Ascending aorta (tissue), 2 donors: ENCODE data around the gene PRH1. TPM values are rescaled to one million over a fixed set of nuclear protein-coding genes. Genes with fewer than 3 reads are reported as not detected.

Source experiments
- DNase-seq, 2 donors: peaks; one replicate each; pipeline ENCODE4 v3.0.0-alpha.2; 2019; ENCODE audit warnings: low spot score in 2 of 2
- H3K27ac ChIP-seq, 2 donors: fragments of 200-600 bp; sonication (generic); one replicate each; pipeline ENCODE4 v1.5.1; 2016 to 2017; ENCODE audit warnings: mild to moderate bottlenecking in 1 of 2
- H3K27me3 ChIP-seq: fragments of 200-600 bp; sonication (generic); one replicate; pipeline ENCODE4 v1.5.1; 2017
- H3K36me3 ChIP-seq, 2 donors: fragments of 200-600 bp; sonication (generic); one replicate each; pipeline ENCODE4 v1.5.1; 2016
- H3K4me1 ChIP-seq, 2 donors: fragments of 200-600 bp; sonication (generic); one replicate each; pipeline ENCODE4 v1.5.1; 2016 to 2017; ENCODE audit warnings: mild to moderate bottlenecking in 1 of 2
- H3K4me3 ChIP-seq, 2 donors: fragments of 200-600 bp; sonication (generic); one replicate each; pipeline ENCODE4 v1.5.1; 2016 to 2017; ENCODE audit warnings: mild to moderate bottlenecking in 1 of 2
- H3K9me3 ChIP-seq, 2 donors: fragments of 200-600 bp; sonication (generic); one replicate each; pipeline ENCODE4 v1.5.1; 2016
- intact Hi-C: fragments of 100-400 bp; cut with DNase I; formaldehyde crosslinking; loops from one replicate; pipeline ENCODE4 v1.15.1; 2023
- total RNA-seq: library from RNA; depleted of rRNA; stranded (reverse); fragments of >200 nt; gene quantifications from one replicate; pipeline ENCODE4 v1.1.0, GENCODE V29; 2016
- TF ChIP-seq, protein P1 (sequence below), 3 experiments: fragments of 200-600 bp in 2 of 3; fragments of 450-650 bp in 1 of 3; sonication (generic) in 2 of 3; IDR thresholded peaks; one replicate each; pipeline ENCODE4 v1.5.1; 2016 to 2019; ENCODE audit warnings: antibody characterized with exemption in 3 of 3, mild to moderate bottlenecking in 1 of 3, moderate library complexity in 1 of 3

PRH1 gene
- total RNA-seq, 1 donor from 2014 or later: not detected

DNA sequence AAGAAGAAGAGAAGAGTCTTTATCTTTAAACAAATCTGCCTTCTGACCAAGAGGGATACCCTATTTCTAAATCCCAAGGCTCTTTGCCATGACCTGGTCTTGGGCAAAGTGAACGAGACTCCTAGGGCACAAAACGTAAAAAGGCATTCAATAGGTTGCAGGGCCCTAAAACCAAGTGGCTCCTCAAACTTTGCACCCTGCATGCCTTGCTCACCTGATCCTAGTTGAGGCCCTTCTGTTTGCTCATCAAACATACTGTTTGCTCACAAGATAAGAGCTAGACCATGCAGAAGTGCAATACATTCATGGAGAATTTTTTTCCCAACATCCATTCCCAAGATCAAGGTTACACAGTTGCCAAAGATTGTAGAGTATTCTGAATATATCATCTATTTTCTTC lies 7.9 kb upstream of the PRH1 start:
- Histone ChIP-seq H3K9me3 (no peaks in the 10 kb centered on the region), H3K4me3 (no peak overlapping the region), H3K36me3 (peaks cover 0 to 4% of the 10 kb centered on the region in 2 donors), H3K27ac (no peak overlapping the region), H3K4me1 (no peaks in the 10 kb centered on the region), H3K27me3 (no peaks in the 10 kb centered on the region)
- TF ChIP-seq, protein P1, sequence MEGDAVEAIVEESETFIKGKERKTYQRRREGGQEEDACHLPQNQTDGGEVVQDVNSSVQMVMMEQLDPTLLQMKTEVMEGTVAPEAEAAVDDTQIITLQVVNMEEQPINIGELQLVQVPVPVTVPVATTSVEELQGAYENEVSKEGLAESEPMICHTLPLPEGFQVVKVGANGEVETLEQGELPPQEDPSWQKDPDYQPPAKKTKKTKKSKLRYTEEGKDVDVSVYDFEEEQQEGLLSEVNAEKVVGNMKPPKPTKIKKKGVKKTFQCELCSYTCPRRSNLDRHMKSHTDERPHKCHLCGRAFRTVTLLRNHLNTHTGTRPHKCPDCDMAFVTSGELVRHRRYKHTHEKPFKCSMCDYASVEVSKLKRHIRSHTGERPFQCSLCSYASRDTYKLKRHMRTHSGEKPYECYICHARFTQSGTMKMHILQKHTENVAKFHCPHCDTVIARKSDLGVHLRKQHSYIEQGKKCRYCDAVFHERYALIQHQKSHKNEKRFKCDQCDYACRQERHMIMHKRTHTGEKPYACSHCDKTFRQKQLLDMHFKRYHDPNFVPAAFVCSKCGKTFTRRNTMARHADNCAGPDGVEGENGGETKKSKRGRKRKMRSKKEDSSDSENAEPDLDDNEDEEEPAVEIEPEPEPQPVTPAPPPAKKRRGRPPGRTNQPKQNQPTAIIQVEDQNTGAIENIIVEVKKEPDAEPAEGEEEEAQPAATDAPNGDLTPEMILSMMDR (IDR thresholded peaks at IDR 0.05): no peak
- no peak for DNase-seq
- intact Hi-C loops: no loop called here

DNA sequence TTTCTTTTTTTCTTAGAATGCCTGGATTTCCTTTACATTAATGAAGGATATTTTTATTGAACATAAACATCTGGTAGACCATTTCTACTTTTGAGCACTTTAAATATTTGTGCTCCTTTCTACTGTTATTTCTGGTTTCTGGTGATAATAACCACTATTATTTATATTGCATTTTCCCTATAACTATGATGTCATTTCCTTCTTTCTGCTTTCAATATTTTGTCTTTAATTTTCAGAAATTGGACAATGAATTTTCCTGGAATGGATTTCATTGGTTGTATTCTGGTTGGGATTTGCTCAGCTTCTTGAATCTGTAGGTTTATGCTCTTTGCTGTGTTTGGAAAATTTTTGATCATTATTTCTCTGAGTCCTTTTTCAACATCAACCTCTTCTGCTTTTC lies 5.2 kb upstream of the PRH1 start:
- no peak for DNase-seq
- H3K27ac ChIP-seq: no peak overlapping the region
- H3K27me3 ChIP-seq: no peaks in the 10 kb centered on the region
- TF ChIP-seq, protein P1 (IDR thresholded peaks at IDR 0.05): no peak
- H3K9me3 ChIP-seq: no peaks in the 10 kb centered on the region
- no peaks in the 10 kb centered on the region for H3K4me1 ChIP-seq
- intact Hi-C loops: no loop called here
- no peak overlapping the region for H3K4me3 ChIP-seq
- peaks cover 0 to 4% of the 10 kb centered on the region in 2 donors for H3K36me3 ChIP-seq

DNA sequence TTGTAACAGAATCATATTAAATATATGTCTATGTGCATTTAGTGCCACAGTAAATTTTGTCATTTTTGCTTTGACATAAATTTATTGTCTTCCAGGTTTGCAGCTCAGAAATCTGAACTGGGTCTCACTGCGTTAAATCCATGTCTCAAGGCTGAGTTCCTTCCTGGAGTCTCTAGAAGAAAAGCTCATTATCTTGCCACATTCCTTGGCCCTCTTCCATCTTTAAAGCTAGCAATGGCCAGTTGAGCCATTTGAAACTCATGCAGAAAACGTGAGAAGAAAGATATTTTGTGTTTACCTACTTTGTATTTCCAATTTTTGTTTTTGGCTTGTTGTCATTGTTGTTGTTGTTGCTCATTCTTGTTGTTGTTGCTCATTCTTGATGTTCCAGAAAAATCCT lies 10.7 kb downstream of the PRH1 start:
- Histone ChIP-seq H3K4me1 (no peaks in the 10 kb centered on the region), H3K27me3 (no peaks in the 10 kb centered on the region), H3K27ac (no peak overlapping the region), H3K4me3 (no peak overlapping the region), H3K36me3 (peaks cover 0 to 16% of the 10 kb centered on the region in 2 donors), H3K9me3 (peaks cover 0 to 8% of the 10 kb centered on the region in 2 donors)
- intact Hi-C loops: no loop called here
- TF ChIP-seq, protein P1 (IDR thresholded peaks at IDR 0.05): no peak
- no peak for DNase-seq

DNA sequence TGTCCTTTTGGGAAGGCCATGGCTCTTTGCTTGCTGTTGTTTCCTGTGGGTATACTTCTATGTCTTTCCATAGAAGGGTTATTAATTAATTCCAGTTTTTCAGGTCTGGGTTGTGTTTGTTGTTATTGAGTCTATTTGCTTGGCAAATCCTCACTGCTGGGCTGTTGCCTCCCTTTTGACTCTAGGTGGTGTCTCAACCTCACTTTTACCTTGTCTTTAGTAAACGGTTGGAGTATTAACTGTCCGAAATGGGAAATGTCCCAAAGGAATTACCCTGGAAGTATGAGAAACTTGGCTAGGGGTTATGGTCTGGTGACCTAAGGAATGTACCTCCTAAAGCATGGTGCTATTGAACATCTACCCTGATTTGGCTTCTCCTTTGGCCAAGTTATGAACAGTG lies 16.7 kb downstream of the PRH1 start:
- peaks cover 0 to 20% of the 10 kb centered on the region in 2 donors for H3K9me3 ChIP-seq
- no peak for DNase-seq
- no peaks in the 10 kb centered on the region for H3K36me3 ChIP-seq
- H3K4me3 ChIP-seq: no peak overlapping the region
- H3K4me1 ChIP-seq: no peaks in the 10 kb centered on the region
- intact Hi-C loops: no loop called here
- H3K27ac ChIP-seq: no peak overlapping the region
- H3K27me3 ChIP-seq: no peaks in the 10 kb centered on the region
- TF ChIP-seq, protein P1 (IDR thresholded peaks at IDR 0.05): no peak

DNA sequence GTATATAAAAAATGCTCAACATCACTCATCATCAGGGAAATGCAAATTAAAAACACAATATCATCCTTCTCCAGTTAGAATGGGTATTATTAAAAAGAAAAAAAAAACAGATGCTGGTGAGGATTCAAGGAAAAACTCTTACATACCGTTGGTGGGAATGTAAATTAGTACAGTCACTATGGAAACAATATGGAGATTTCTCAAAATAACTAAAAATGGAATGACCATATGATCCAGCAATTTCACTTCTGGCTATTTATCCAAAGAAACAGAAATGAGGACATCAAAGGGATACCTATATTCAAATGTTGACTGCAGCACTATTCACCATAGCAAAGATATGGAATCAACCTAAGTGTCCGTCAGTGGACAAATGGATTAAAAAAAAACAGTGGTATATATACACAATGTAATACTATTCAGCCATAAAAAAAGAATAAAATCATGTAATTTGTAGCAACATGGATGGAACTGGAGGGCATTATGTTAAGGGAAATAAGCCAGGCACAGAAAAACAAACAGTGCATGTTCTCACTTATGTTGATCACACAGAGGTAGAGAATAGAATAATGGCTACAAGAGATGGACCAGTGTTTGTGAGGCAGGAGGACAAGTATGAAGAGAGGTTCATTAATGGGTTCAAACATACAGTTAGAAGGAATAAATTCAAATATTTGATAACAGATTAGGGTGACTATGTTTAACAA lies 20.4 kb downstream of the PRH1 start:
- no peaks in the 10 kb centered on the region for H3K4me1 ChIP-seq
- intact Hi-C loops: no loop called here
- no peak overlapping the region for H3K4me3 ChIP-seq
- TF ChIP-seq, protein P1 (IDR thresholded peaks at IDR 0.05): no peak
- H3K9me3 ChIP-seq: peaks cover 0 to 29% of the 10 kb centered on the region in 2 donors
- H3K27ac ChIP-seq: no peak overlapping the region
- peaks cover 0 to 7% of the 10 kb centered on the region in 2 donors for H3K36me3 ChIP-seq
- H3K27me3 ChIP-seq: no peaks in the 10 kb centered on the region
- no peak for DNase-seq
